Tibial nerve (tissue), 4 donors: ENCODE measurements around the gene CARD9. TPM values are rescaled to one million over a fixed set of nuclear protein-coding genes. Genes with fewer than 3 reads are reported as not detected.

ENCODE experiments used
- DNase-seq, 2 donors: peaks; one replicate each; pipeline ENCODE4 v3.0.0-alpha.2; 2019; ENCODE audit warnings: low spot score in 2 of 2
- H3K27ac ChIP-seq, 4 donors: fragments of 200-600 bp; sonication (generic) in 3 of 4; one replicate each; pipeline ENCODE4 v1.5.1; 2017 to 2019; ENCODE audit warnings: mild to moderate bottlenecking in 1 of 4
- H3K27me3 ChIP-seq, 2 donors: fragments of 200-600 bp; sonication (generic) in 1 of 2; one replicate each; pipeline versions ENCODE4 v1.5.1 to v1.6.0; 2017 to 2019
- H3K36me3 ChIP-seq, 3 donors: fragments of 200-600 bp; sonication (generic); one replicate each; pipeline ENCODE4 v1.5.1; 2018 to 2019
- H3K4me1 ChIP-seq, 4 donors: fragments of 200-600 bp; sonication (generic) in 3 of 4; one replicate each; pipeline ENCODE4 v1.5.1; 2017 to 2019
- H3K4me3 ChIP-seq, 4 donors: fragments of 200-600 bp; sonication (generic) in 3 of 4; one replicate each; pipeline ENCODE4 v1.5.1; 2017 to 2019; ENCODE audit warnings: mild to moderate bottlenecking in 1 of 4, moderate library complexity in 1 of 4
- H3K9me3 ChIP-seq, 4 donors: fragments of 200-600 bp; sonication (generic) in 3 of 4; one replicate each; pipeline ENCODE4 v1.5.1; 2017 to 2019
- EP300 ChIP-seq, 2 donors: sonication (generic); formaldehyde crosslinking; IDR thresholded peaks; one replicate each; pipeline ENCODE4 v1.6.1; 2017; ENCODE audit warnings: antibody characterized with exemption in 2 of 2, mild to moderate bottlenecking in 1 of 2
- POLR2A ChIP-seq, 2 donors: fragments of 450-650 bp; IDR thresholded peaks; one replicate each; pipeline ENCODE4 v1.6.1; 2017; ENCODE audit warnings: antibody characterized with exemption in 2 of 2, mild to moderate bottlenecking in 2 of 2, moderate library complexity in 2 of 2
- WGBS, 2 donors: methylation state at CpG; one replicate each; pipeline ENCODE4 v1.1.5; 2018; 5-methylcytosine and 5-hydroxymethylcytosine counted together
- total RNA-seq, 4 donors: library from RNA; depleted of rRNA; stranded (reverse); fragments of >200 nt; gene quantifications; one replicate each; pipeline ENCODE4 v1.1.0, GENCODE V29; 2016
- TF ChIP-seq, protein P1 (sequence below), 5 experiments: fragments of 200-600 bp in 3 of 5; fragments of 450-650 bp in 2 of 5; sonication (generic) in 3 of 5; IDR thresholded peaks; one replicate each; pipeline ENCODE4 v1.5.1; 2016 to 2019; ENCODE audit warnings: antibody characterized with exemption in 5 of 5, mild to moderate bottlenecking in 3 of 5, moderate library complexity in 2 of 5

CARD9 gene
- total RNA-seq, 4 donors from 2014 or later = 3.1 to 19.8 (median 3.1) TPM

DNA sequence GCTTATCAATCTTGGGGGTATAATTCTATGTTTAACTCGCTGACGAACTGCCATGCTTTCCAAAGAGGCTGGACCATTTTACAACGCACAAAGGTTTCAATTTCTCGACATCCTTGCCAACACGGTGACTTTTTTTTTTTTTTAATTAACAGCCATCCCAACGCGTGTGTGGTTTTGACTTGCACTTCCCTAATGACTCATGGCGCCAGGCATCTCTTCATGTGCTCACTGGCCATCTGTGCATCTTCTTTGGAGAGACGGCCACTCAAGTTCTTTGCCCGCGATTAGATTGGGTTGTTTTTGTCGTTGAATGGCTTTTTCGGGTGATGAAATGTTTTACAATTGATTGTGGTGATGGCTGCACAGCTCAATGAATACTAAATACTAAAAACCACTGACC lies 12.5 kb upstream of the CARD9 start:
- 91 to 93% methylated on average over 13 of the region's 13 CpGs for WGBS, 2 donors
- H3K36me3 ChIP-seq = peaks cover 2 to 95% (median 8%) of the 10 kb centered on the region in 3 donors
- TF ChIP-seq POLR2A (IDR thresholded peaks at IDR 0.05) (no peak), EP300 (IDR thresholded peaks at IDR 0.05) (no peak)
- TF ChIP-seq, protein P1, sequence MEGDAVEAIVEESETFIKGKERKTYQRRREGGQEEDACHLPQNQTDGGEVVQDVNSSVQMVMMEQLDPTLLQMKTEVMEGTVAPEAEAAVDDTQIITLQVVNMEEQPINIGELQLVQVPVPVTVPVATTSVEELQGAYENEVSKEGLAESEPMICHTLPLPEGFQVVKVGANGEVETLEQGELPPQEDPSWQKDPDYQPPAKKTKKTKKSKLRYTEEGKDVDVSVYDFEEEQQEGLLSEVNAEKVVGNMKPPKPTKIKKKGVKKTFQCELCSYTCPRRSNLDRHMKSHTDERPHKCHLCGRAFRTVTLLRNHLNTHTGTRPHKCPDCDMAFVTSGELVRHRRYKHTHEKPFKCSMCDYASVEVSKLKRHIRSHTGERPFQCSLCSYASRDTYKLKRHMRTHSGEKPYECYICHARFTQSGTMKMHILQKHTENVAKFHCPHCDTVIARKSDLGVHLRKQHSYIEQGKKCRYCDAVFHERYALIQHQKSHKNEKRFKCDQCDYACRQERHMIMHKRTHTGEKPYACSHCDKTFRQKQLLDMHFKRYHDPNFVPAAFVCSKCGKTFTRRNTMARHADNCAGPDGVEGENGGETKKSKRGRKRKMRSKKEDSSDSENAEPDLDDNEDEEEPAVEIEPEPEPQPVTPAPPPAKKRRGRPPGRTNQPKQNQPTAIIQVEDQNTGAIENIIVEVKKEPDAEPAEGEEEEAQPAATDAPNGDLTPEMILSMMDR (IDR thresholded peaks at IDR 0.05) = no peak

GRCh38 chr9:136385015-136385414 lies 11.5 kb upstream of the CARD9 start:
- TF ChIP-seq, protein P1 (IDR thresholded peaks at IDR 0.05) = no peak
- TF ChIP-seq POLR2A (IDR thresholded peaks at IDR 0.05) (no peak), EP300 (IDR thresholded peaks at IDR 0.05) (no peak)
- Histone ChIP-seq H3K4me1 (no peaks in the 10 kb centered on the region), H3K4me3 (no peak overlapping the region), H3K27ac (no peak overlapping the region), H3K36me3 (peaks cover 2 to 100% (median 8%) of the 10 kb centered on the region in 3 donors), H3K27me3 (no peaks in the 10 kb centered on the region), H3K9me3 (no peaks in the 10 kb centered on the region)
- WGBS, 2 donors = 87 to 89% methylated on average over 11 of the region's 11 CpGs
- no peak for DNase-seq

More for the DNA sequence above, 12.5 kb upstream of the CARD9 start:
- H3K4me3 ChIP-seq = no peak overlapping the region
- no peak overlapping the region for H3K27ac ChIP-seq
- no peaks in the 10 kb centered on the region for H3K4me1 ChIP-seq
- no peaks in the 10 kb centered on the region for H3K9me3 ChIP-seq
- no peak for DNase-seq
- H3K27me3 ChIP-seq = no peaks in the 10 kb centered on the region

- H3K36me3 ChIP-seq = peaks cover 0 to 100% (median 8%) of the 10 kb centered on the region in 3 donors
- 93 to 95% methylated on average over 18 to 20 of the region's 20 CpGs for WGBS, 2 donors
- H3K4me3 ChIP-seq = no peak overlapping the region
- TF ChIP-seq, protein P1 (IDR thresholded peaks at IDR 0.05) = no peak
- no peak for TF ChIP-seq POLR2A (IDR thresholded peaks at IDR 0.05)
- TF ChIP-seq EP300 (IDR thresholded peaks at IDR 0.05) = no peak
- H3K27me3 ChIP-seq = no peaks in the 10 kb centered on the region
- H3K27ac ChIP-seq = no peak overlapping the region
- H3K4me1 ChIP-seq = no peaks in the 10 kb centered on the region
- no peaks in the 10 kb centered on the region for H3K9me3 ChIP-seq
- DNase-seq = no peak
Observed at GRCh38 chr9:136383436-136383835, 10.0 kb upstream of the CARD9 start.

- Histone ChIP-seq H3K4me1 (peaks cover 0 to 3% (median 0%) of the 10 kb centered on the region in 4 donors), H3K9me3 (no peaks in the 10 kb centered on the region), H3K27ac (no peak overlapping the region), H3K36me3 (peaks cover 0 to 99% (median 8%) of the 10 kb centered on the region in 3 donors), H3K27me3 (no peaks in the 10 kb centered on the region), H3K4me3 (no peak overlapping the region)
- DNase-seq = no peak
- whole genome bisulfite sequencing, 2 donors = 89 to 93% methylated on average over 13 to 22 of the region's 25 CpGs
- TF ChIP-seq EP300 (IDR thresholded peaks at IDR 0.05) (no peak), POLR2A (IDR thresholded peaks at IDR 0.05) (no peak)
- TF ChIP-seq, protein P1 (IDR thresholded peaks at IDR 0.05) = no peak
Observed at GRCh38 chr9:136381966-136382513, 8.6 kb upstream of the CARD9 start.

GRCh38 chr9:136381311-136381710 lies 7.8 kb upstream of the CARD9 start:
- Histone ChIP-seq H3K9me3 (no peaks in the 10 kb centered on the region), H3K36me3 (peaks cover 0 to 92% (median 8%) of the 10 kb centered on the region in 3 donors), H3K27me3 (no peaks in the 10 kb centered on the region), H3K4me3 (no peak overlapping the region), H3K4me1 (peaks cover 0 to 9% (median 0%) of the 10 kb centered on the region in 4 donors), H3K27ac (no peak overlapping the region)
- WGBS, 2 donors = 77 to 89% methylated on average over 7 to 8 of the region's 9 CpGs
- DNase-seq = no peak
- TF ChIP-seq POLR2A (IDR thresholded peaks at IDR 0.05) = no peak
- TF ChIP-seq, protein P1 (IDR thresholded peaks at IDR 0.05) = no peak
- no peak for TF ChIP-seq EP300 (IDR thresholded peaks at IDR 0.05)
